HepG2 (cell line): ENCODE data around the gene CCDC18.

Experiments used
- EZH2 ChIP-seq: conservative IDR thresholded peaks from 2 replicates; pipeline ENCODE4 v1.6.1; 2012; ENCODE audit warnings: mild to moderate bottlenecking, low read depth, low read length, moderate library complexity
- GLMP ChIP-seq: sonication (generic); formaldehyde crosslinking; IDR thresholded peaks from 2 replicates; pipeline ENCODE4 v1.9.0; 2021; ENCODE audit warnings: missing genetic modification reagents, mild to moderate bottlenecking, borderline replicate concordance
- HMGXB4 ChIP-seq, 2 experiments: sonication (generic) in 1 of 2; formaldehyde crosslinking in 1 of 2; IDR thresholded peaks; 2 replicates each; pipeline versions ENCODE4 v1.4.0 to v1.6.1; 2018 to 2020; ENCODE audit warnings: missing genetic modification reagents in 2 of 2, borderline replicate concordance in 1 of 2, low read depth in 1 of 2, mild to moderate bottlenecking in 1 of 2, missing biosample characterization in 1 of 2
- JUND ChIP-seq: sonication (generic); formaldehyde crosslinking; IDR thresholded peaks from 2 replicates; pipeline ENCODE4 v1.8.0; 2022; ENCODE audit warnings: mild to moderate bottlenecking, missing genetic modification reagents
- KDM1A ChIP-seq: IDR thresholded peaks from 2 replicates; pipeline ENCODE4 v1.6.1; 2016; ENCODE audit warnings: missing compliant biosample characterization
- REXO4 ChIP-seq: sonication (generic); formaldehyde crosslinking; IDR thresholded peaks from 2 replicates; pipeline ENCODE4 v1.8.0; 2022; ENCODE audit warnings: missing genetic modification reagents, mild to moderate bottlenecking, borderline replicate concordance
- SP1 ChIP-seq, 2 experiments: fragments of 450-650 bp in 1 of 2; sonication (generic) in 1 of 2; formaldehyde crosslinking in 1 of 2; IDR thresholded peaks; 2 replicates each; pipeline versions ENCODE4 v1.4.0 to v1.6.1; 2016 to 2020; ENCODE audit warnings: missing genetic modification reagents in 1 of 2
- TRAFD1 ChIP-seq: sonication (generic); formaldehyde crosslinking; IDR thresholded peaks from 2 replicates; pipeline ENCODE4 v1.5.1; 2020; ENCODE audit warnings: missing genetic modification reagents, mild to moderate bottlenecking, borderline replicate concordance
- U2AF1 ChIP-seq: fragments of 200-400 bp; formaldehyde crosslinking; optimal IDR thresholded peaks from 2 replicates; pipeline ENCODE3; 2017; ENCODE audit warnings: mild to moderate bottlenecking, low read depth, low read length
- TF ChIP-seq, protein P1 (sequence below): sonication (generic); formaldehyde crosslinking; IDR thresholded peaks from 2 replicates; pipeline ENCODE4 v1.5.0; 2020; ENCODE audit warnings: mild to moderate bottlenecking, missing genetic modification reagents, moderate library complexity
- TF ChIP-seq, protein P2 (sequence below), 2 experiments: IDR thresholded peaks; 2 replicates each; pipeline ENCODE4 v1.6.1; 2011 to 2012; ENCODE audit warnings: low read length in 2 of 2, borderline replicate concordance in 1 of 2, low read depth in 1 of 2, mild to moderate bottlenecking in 1 of 2, moderate library complexity in 1 of 2
- TF ChIP-seq, protein P3 (sequence below): sonication (generic); formaldehyde crosslinking; IDR thresholded peaks from 2 replicates; pipeline ENCODE4 v1.8.1; 2023; ENCODE audit warnings: missing genetic modification reagents, inconsistent platforms, borderline replicate concordance

DNA sequence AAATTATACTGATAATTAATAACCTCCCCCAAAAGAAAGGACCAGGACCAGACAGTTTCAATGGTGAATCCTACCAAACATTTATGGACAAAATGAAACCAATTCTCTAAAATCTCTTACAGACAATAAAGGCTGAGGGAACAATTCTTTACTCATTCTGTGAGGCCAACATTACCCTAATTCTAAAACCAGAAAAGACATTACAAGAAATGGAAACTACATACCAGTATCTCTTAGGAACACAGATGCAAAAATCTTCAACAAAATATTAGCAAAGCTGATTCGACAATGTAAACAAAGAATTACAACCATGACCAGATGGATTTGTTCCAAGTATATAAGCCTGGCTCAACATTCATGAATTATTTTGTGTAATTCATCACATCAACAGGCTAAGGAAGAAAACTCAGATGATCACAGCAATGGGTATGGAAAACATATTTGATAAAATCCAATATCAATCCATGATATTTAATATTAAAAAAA lies 8.9 kb upstream of the CCDC18 start:
- TF ChIP-seq U2AF1 (no peak), KDM1A (CRISPR knock-in tag) (no peak), REXO4 (CRISPR knock-in tag) (no peak), EZH2 (no peak), GLMP (CRISPR knock-in tag) (no peak), JUND (CRISPR knock-in tag) (no peak), TRAFD1 (CRISPR knock-in tag) (no peak), HMGXB4 (CRISPR knock-in tag; IDR thresholded peaks at IDR 0.05; ENCODE audit: borderline replicate concordance in 1 of 2, low read depth in 1 of 2) (no peak), SP1 (IDR thresholded peaks at IDR 0.05) (no peak), SP1 (CRISPR knock-in tag; IDR thresholded peaks at IDR 0.05) (no peak)
- TF ChIP-seq, protein P1, sequence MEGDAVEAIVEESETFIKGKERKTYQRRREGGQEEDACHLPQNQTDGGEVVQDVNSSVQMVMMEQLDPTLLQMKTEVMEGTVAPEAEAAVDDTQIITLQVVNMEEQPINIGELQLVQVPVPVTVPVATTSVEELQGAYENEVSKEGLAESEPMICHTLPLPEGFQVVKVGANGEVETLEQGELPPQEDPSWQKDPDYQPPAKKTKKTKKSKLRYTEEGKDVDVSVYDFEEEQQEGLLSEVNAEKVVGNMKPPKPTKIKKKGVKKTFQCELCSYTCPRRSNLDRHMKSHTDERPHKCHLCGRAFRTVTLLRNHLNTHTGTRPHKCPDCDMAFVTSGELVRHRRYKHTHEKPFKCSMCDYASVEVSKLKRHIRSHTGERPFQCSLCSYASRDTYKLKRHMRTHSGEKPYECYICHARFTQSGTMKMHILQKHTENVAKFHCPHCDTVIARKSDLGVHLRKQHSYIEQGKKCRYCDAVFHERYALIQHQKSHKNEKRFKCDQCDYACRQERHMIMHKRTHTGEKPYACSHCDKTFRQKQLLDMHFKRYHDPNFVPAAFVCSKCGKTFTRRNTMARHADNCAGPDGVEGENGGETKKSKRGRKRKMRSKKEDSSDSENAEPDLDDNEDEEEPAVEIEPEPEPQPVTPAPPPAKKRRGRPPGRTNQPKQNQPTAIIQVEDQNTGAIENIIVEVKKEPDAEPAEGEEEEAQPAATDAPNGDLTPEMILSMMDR (CRISPR knock-in tag): no peak
- TF ChIP-seq, protein P2, sequence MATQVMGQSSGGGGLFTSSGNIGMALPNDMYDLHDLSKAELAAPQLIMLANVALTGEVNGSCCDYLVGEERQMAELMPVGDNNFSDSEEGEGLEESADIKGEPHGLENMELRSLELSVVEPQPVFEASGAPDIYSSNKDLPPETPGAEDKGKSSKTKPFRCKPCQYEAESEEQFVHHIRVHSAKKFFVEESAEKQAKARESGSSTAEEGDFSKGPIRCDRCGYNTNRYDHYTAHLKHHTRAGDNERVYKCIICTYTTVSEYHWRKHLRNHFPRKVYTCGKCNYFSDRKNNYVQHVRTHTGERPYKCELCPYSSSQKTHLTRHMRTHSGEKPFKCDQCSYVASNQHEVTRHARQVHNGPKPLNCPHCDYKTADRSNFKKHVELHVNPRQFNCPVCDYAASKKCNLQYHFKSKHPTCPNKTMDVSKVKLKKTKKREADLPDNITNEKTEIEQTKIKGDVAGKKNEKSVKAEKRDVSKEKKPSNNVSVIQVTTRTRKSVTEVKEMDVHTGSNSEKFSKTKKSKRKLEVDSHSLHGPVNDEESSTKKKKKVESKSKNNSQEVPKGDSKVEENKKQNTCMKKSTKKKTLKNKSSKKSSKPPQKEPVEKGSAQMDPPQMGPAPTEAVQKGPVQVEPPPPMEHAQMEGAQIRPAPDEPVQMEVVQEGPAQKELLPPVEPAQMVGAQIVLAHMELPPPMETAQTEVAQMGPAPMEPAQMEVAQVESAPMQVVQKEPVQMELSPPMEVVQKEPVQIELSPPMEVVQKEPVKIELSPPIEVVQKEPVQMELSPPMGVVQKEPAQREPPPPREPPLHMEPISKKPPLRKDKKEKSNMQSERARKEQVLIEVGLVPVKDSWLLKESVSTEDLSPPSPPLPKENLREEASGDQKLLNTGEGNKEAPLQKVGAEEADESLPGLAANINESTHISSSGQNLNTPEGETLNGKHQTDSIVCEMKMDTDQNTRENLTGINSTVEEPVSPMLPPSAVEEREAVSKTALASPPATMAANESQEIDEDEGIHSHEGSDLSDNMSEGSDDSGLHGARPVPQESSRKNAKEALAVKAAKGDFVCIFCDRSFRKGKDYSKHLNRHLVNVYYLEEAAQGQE (IDR thresholded peaks at IDR 0.05; ENCODE audit: borderline replicate concordance in 1 of 2, low read depth in 1 of 2, low read length in 2 of 2): no peak
- TF ChIP-seq, protein P3, sequence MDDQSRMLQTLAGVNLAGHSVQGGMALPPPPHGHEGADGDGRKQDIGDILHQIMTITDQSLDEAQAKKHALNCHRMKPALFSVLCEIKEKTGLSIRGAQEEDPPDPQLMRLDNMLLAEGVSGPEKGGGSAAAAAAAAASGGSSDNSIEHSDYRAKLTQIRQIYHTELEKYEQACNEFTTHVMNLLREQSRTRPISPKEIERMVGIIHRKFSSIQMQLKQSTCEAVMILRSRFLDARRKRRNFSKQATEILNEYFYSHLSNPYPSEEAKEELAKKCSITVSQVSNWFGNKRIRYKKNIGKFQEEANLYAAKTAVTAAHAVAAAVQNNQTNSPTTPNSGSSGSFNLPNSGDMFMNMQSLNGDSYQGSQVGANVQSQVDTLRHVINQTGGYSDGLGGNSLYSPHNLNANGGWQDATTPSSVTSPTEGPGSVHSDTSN (CRISPR knock-in tag): no peak
